H9 (cell line): Measurements from ENCODE around the gene ARHGAP26. TPM values are rescaled to one million over a fixed set of nuclear protein-coding genes. Genes with fewer than 3 reads are reported as not detected.

Source experiments
- DNase-seq: peaks from one replicate; pipeline ENCODE4 v3.0.0-alpha.2; 2017
- H2AFZ ChIP-seq: one replicate; pipeline ENCODE4 v1.6.1; 2013; ENCODE audit warnings: mild to moderate bottlenecking, low read length, control low read depth, moderate library complexity
- H2AK5ac ChIP-seq: 2 replicates; pipeline ENCODE4 v1.6.1; 2013; ENCODE audit warnings: low read length, control low read depth, mixed read lengths; ENCODE audit not compliant: insufficient read length
- H2BK120ac ChIP-seq: one replicate; pipeline ENCODE4 v1.6.1; 2013; ENCODE audit warnings: low read depth, mild to moderate bottlenecking, low read length, control low read depth, inconsistent platforms; ENCODE audit not compliant: poor library complexity, severe bottlenecking
- H2BK12ac ChIP-seq: 2 replicates; pipeline ENCODE4 v1.6.1; 2013; ENCODE audit warnings: low read length, control low read depth, mixed read lengths, low read depth; ENCODE audit not compliant: insufficient read length
- H2BK15ac ChIP-seq: 2 replicates; pipeline ENCODE4 v1.6.1; 2013; ENCODE audit warnings: low read depth, low read length, control low read depth
- H2BK20ac ChIP-seq: one replicate; pipeline ENCODE4 v1.6.1; 2013; ENCODE audit warnings: low read depth, mild to moderate bottlenecking, low read length, control low read depth, inconsistent platforms; ENCODE audit not compliant: poor library complexity, severe bottlenecking
- H2BK5ac ChIP-seq: 2 replicates; pipeline ENCODE4 v1.6.1; 2013; ENCODE audit warnings: low read length, control low read depth, mixed read lengths; ENCODE audit not compliant: insufficient read length
- H3K14ac ChIP-seq: 2 replicates; pipeline ENCODE4 v1.6.1; 2013; ENCODE audit warnings: low read length, control low read depth; ENCODE audit not compliant: insufficient read depth
- H3K18ac ChIP-seq: 2 replicates; pipeline ENCODE4 v1.6.1; 2013; ENCODE audit warnings: low read depth, mild to moderate bottlenecking, mixed read lengths, low read length, control low read depth; ENCODE audit not compliant: insufficient read length
- H3K23ac ChIP-seq: 2 replicates; pipeline ENCODE4 v1.6.1; 2013; ENCODE audit warnings: low read length, control low read depth, mixed read lengths, low read depth; ENCODE audit not compliant: insufficient read length
- H3K23me2 ChIP-seq: 2 replicates; pipeline ENCODE4 v1.6.1; 2013; ENCODE audit warnings: low read depth, mild to moderate bottlenecking, mixed read lengths, low read length, control low read depth; ENCODE audit not compliant: insufficient read length, poor library complexity, severe bottlenecking
- H3K27ac ChIP-seq: 2 replicates; pipeline ENCODE4 v1.5.1; 2013; ENCODE audit warnings: low read length, control low read depth, mixed read lengths, low read depth; ENCODE audit not compliant: insufficient read length
- H3K27me3 ChIP-seq: 2 replicates; pipeline ENCODE4 v1.6.1; 2013; ENCODE audit warnings: low read length, control low read depth, inconsistent platforms; ENCODE audit not compliant: insufficient read depth
- H3K4ac ChIP-seq: 2 replicates; pipeline ENCODE4 v1.6.1; 2013; ENCODE audit warnings: low read depth, mild to moderate bottlenecking, control low read depth, inconsistent platforms, low read length, moderate library complexity
- H3K4me1 ChIP-seq: 2 replicates; pipeline ENCODE4 v1.6.1; 2013; ENCODE audit warnings: low read length, control low read depth, inconsistent platforms; ENCODE audit not compliant: insufficient read depth
- H3K4me2 ChIP-seq: 2 replicates; pipeline ENCODE4 v1.6.1; 2013; ENCODE audit warnings: low read length, control low read depth, mixed read lengths; ENCODE audit not compliant: insufficient read length, insufficient read depth
- H3K56ac ChIP-seq: 2 replicates; pipeline ENCODE4 v1.6.1; 2013; ENCODE audit warnings: low read depth, mild to moderate bottlenecking, mixed read lengths, low read length, control low read depth; ENCODE audit not compliant: insufficient read length
- H3K79me1 ChIP-seq: 2 replicates; pipeline ENCODE4 v1.6.1; 2013; ENCODE audit warnings: low read depth, mild to moderate bottlenecking, moderate library complexity, low read length, control low read depth, inconsistent platforms; ENCODE audit not compliant: insufficient read depth, poor library complexity, severe bottlenecking
- H3K79me2 ChIP-seq: 2 replicates; pipeline ENCODE4 v1.6.1; 2013; ENCODE audit warnings: low read length, control low read depth, inconsistent platforms; ENCODE audit not compliant: insufficient read depth
- H3K9ac ChIP-seq: 2 replicates; pipeline ENCODE4 v1.6.1; 2013; ENCODE audit warnings: low read length, control low read depth, mixed read lengths; ENCODE audit not compliant: insufficient read length; ENCODE audit errors: extremely low read depth
- H3K9me3 ChIP-seq: one replicate; pipeline ENCODE4 v1.6.1; 2013; ENCODE audit warnings: low read depth, low read length, inconsistent platforms; ENCODE audit not compliant: control insufficient read depth
- H3T11ph ChIP-seq: one replicate; pipeline ENCODE4 v1.6.1; 2013; ENCODE audit warnings: mild to moderate bottlenecking, low read length, control low read depth, inconsistent platforms
- H4K20me1 ChIP-seq: one replicate; pipeline ENCODE4 v1.6.1; 2013; ENCODE audit not compliant: control insufficient read depth, insufficient read length, insufficient read depth
- H4K5ac ChIP-seq: 2 replicates; pipeline ENCODE4 v1.6.1; 2013; ENCODE audit warnings: low read depth, mild to moderate bottlenecking, mixed read lengths, low read length, control low read depth; ENCODE audit not compliant: insufficient read length
- H4K8ac ChIP-seq: replicated peaks from 2 replicates; pipeline ENCODE4 v1.6.1; 2013; ENCODE audit warnings: low read length, control low read depth, mixed read lengths, low read depth; ENCODE audit not compliant: insufficient read length
- H4K91ac ChIP-seq: 2 replicates; pipeline ENCODE4 v1.6.1; 2013; ENCODE audit warnings: low read depth, mild to moderate bottlenecking, moderate library complexity, mixed read lengths, low read length, control low read depth; ENCODE audit not compliant: insufficient read length
- H3K27ac Mint-ChIP-seq, 3 experiments: 2 replicates in 2 of 3; 3 replicates in 1 of 3; pipeline ENCODE4 v1.8.0; 2020 to 2021; ENCODE audit warnings: mixed read lengths in 3 of 3, mild to moderate bottlenecking in 1 of 3, moderate library complexity in 1 of 3
- H3K27me3 Mint-ChIP-seq: 2 replicates; pipeline ENCODE4 v1.8.0; 2021; ENCODE audit warnings: low read depth, mild to moderate bottlenecking, moderate library complexity, mixed read lengths
- H3K36me3 Mint-ChIP-seq, 3 experiments: 2 replicates in 2 of 3; 3 replicates in 1 of 3; pipeline ENCODE4 v1.8.0; 2020 to 2021; ENCODE audit warnings: low read depth in 3 of 3, mixed read lengths in 3 of 3; ENCODE audit not compliant: insufficient read depth in 1 of 3
- H3K4me1 Mint-ChIP-seq, 2 experiments: 2 replicates each; pipeline ENCODE4 v1.8.0; 2020; ENCODE audit warnings: mixed read lengths in 2 of 2
- H3K4me3 Mint-ChIP-seq, 2 experiments: 2 replicates in 1 of 2; 3 replicates in 1 of 2; pipeline ENCODE4 v1.8.0; 2020 to 2021; ENCODE audit warnings: mild to moderate bottlenecking in 2 of 2, mixed read lengths in 2 of 2, moderate library complexity in 1 of 2
- H3K9me3 Mint-ChIP-seq, 2 experiments: 2 replicates in 1 of 2; 3 replicates in 1 of 2; pipeline ENCODE4 v1.8.0; 2020; ENCODE audit warnings: mild to moderate bottlenecking in 2 of 2, mixed read lengths in 2 of 2, moderate library complexity in 1 of 2
- CTCF ChIP-seq: fragments of 200-600 bp; sonication (generic); conservative IDR thresholded peaks from 3 replicates; pipeline ENCODE4 v1.8.0; 2021; ENCODE audit warnings: antibody characterized with exemption, mild to moderate bottlenecking
- WGBS: extraction: QIAGEN DNeasy Blood & Tissue Kit; methylation state at CpG from one replicate; pipeline ENCODE4 v1.1.7; 2013; ENCODE audit warnings: missing lambda C conversion rate, low lambda C conversion rate, mixed read lengths; ENCODE audit not compliant: insufficient read length; ENCODE audit errors: extremely low coverage; 5-methylcytosine and 5-hydroxymethylcytosine counted together
- total RNA-seq: library from RNA; stranded (reverse); gene quantifications from 2 replicates; pipeline ENCODE4 v1.2.1, GENCODE V29; 2021

ARHGAP26 gene
- total RNA-seq, 1 experiment from 2014 or later: 13.8 TPM

DNA sequence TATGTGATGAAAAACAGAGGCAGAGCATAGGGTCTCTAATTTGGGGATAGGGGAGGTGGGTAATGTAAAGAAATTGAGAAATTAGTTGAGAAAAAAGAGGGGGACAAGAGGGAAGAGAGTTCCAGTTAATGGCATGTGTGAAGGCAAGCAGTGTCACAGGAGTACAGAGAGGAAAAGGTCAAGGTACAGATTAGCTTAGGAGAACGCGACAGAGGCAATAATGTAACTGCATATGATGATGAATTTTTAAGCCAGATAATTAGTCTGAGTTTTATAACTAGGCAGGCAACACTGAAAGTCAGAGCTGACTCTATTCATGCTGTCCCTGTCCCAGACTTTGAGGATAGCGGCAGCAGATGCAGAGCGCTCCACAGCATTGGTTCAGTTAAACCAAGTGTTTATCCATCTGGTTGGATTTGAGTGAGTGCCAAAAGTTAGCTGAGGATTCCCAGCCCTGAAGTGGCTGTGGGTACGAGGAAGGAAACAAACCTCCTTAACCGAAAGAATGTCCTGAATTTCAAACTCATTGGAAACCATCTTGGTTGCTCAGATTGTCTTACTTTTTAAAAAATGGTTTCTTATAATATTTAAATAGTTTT, 315.2 kb downstream of the ARHGAP26 start:
- no peak overlapping the region for H3K4ac ChIP-seq
- no peaks in the 10 kb centered on the region for H3K9me3 ChIP-seq

More for the DNA sequence above, 315.2 kb downstream of the ARHGAP26 start:
- no peak for DNase-seq
- H2BK5ac ChIP-seq: no peak overlapping the region
- H3K27me3 ChIP-seq: no peaks in the 10 kb centered on the region
- Mint-ChIP-seq H3K4me1 (peaks cover 22 to 23% of the 10 kb centered on the region in 2 experiments), H3K27me3 (peaks cover 2% of the 10 kb centered on the region; the same call in 1 of the 2 replicates), H3K9me3 (no peaks in the 10 kb centered on the region; a peak in 2 of 5 replicates), H3K27ac (no peak overlapping the region; a peak in 1 of 7 replicates), H3K4me3 (no peak overlapping the region), H3K36me3 (peaks cover 4 to 10% (median 7%) of the 10 kb centered on the region in 3 experiments; a peak in 6 of 7 replicates)
- no peak overlapping the region for H2BK15ac ChIP-seq
- no peak for TF ChIP-seq CTCF
- no peak overlapping the region for H3K18ac ChIP-seq
- H4K20me1 ChIP-seq: no peaks in the 10 kb centered on the region
- no peak overlapping the region for H4K8ac ChIP-seq
- H2BK120ac ChIP-seq: no peak overlapping the region
- H3K23me2 ChIP-seq: no peaks in the 10 kb centered on the region
- H2BK20ac ChIP-seq: no peak overlapping the region
- H4K91ac ChIP-seq: no peak overlapping the region
- no peaks in the 10 kb centered on the region for H3K79me1 ChIP-seq
- no peak overlapping the region for H3K14ac ChIP-seq
- no peak overlapping the region for H4K5ac ChIP-seq
- H3K27ac ChIP-seq: no peak overlapping the region
- H3T11ph ChIP-seq: no peak overlapping the region
- H3K4me1 ChIP-seq: no peaks in the 10 kb centered on the region; the same call in 1 of the 2 replicates
- no peak overlapping the region for H2AK5ac ChIP-seq
- H2BK12ac ChIP-seq: no peak overlapping the region
- H3K56ac ChIP-seq: no peak overlapping the region
- whole genome bisulfite sequencing: no CpG with 5 or more reads among the region's 6 CpGs
- H2AFZ ChIP-seq: no peak overlapping the region
- H3K79me2 ChIP-seq: no peaks in the 10 kb centered on the region
- H3K9ac ChIP-seq: no peak overlapping the region
- H3K23ac ChIP-seq: no peak overlapping the region
- H3K4me2 ChIP-seq: no peak overlapping the region
